ENCODE results near the gene CCDC88C.
A peak's percentile ranks its signal among the peaks of the same experiment; 100 is the strongest.

CCDC88C gene

DNA sequence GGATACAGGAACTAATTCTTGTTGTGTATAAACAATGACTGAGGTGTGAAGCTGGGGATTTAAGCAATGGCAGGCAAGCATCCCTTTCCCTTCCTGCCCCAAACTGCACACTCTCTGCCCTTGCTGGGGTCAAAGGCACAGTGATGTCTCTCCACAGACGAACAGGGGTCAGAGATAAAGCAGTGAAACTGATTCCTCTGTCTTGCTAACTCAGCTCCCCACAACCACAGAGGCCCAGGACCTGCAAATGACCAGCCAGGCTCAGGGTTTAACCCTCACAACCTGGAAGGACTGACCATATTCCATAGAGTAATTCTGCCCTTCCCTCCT is 67.2 kb downstream of the CCDC88C start:
- Mint-ChIP-seq H3K4me3 (peak overlapping the region; percentile 87), H3K27ac (peak overlapping the region; percentile 100), H3K9me3 (no peaks in the 10 kb centered on the region), H3K4me1 (ENCODE audit: low read depth) (peaks cover 81% of the 10 kb centered on the region), H3K27me3 (ENCODE audit: low read depth) (no peaks in the 10 kb centered on the region), H3K36me3 (ENCODE audit: low read depth) (peaks cover 29% of the 10 kb centered on the region)

DNA sequence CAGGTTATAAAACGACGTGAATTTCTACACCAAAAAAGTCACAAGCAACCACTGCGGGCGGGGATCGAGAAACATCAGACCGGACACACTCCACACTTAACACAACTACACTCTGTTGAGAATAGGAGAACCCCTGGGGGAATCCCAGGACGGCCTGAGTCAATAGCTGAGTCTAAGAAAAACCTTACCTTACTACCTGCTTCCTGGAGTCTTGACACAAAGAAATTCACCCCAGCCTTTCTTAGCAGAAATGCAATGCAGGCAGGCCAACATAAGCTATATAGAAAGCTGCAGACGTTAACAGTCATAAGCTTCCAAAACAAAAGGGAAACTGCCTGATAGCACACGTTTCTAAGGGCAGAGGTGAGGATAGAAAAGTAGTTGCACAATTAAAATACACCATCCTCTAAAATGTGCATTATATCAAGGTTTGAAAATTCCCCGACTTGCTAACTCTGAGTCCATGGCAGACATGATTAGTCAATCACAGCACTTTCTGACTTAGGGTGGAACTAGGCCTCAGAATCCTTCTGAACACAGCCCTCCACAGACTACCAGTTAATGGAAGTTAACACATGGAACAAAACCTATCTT is 68.0 kb downstream of the CCDC88C start:
- Mint-ChIP-seq H3K4me1 (ENCODE audit: low read depth) (peaks cover 73% of the 10 kb centered on the region), H3K27ac (peak overlapping the region; percentile 100), H3K9me3 (no peaks in the 10 kb centered on the region), H3K4me3 (peak overlapping the region; percentile 52), H3K36me3 (ENCODE audit: low read depth) (peaks cover 27% of the 10 kb centered on the region), H3K27me3 (ENCODE audit: low read depth) (no peaks in the 10 kb centered on the region)

GRCh38 chr14:91348845-91349465 is 68.7 kb downstream of the CCDC88C start:
- H3K36me3 Mint-ChIP-seq (ENCODE audit: low read depth) = peaks cover 24% of the 10 kb centered on the region
- no peaks in the 10 kb centered on the region for H3K27me3 Mint-ChIP-seq (ENCODE audit: low read depth)
- peak overlapping the region; percentile 52 for H3K4me3 Mint-ChIP-seq
- H3K4me1 Mint-ChIP-seq (ENCODE audit: low read depth) = peaks cover 70% of the 10 kb centered on the region
- H3K9me3 Mint-ChIP-seq = no peaks in the 10 kb centered on the region
- H3K27ac Mint-ChIP-seq = peak overlapping the region; percentile 100

GRCh38 chr14:91346838-91347173 is 70.8 kb downstream of the CCDC88C start:
- Mint-ChIP-seq H3K36me3 (ENCODE audit: low read depth) (peaks cover 27% of the 10 kb centered on the region), H3K4me1 (ENCODE audit: low read depth) (peaks cover 53% of the 10 kb centered on the region), H3K9me3 (no peaks in the 10 kb centered on the region), H3K4me3 (no peak overlapping the region), H3K27me3 (ENCODE audit: low read depth) (no peaks in the 10 kb centered on the region), H3K27ac (peak overlapping the region; percentile 68)

DNA sequence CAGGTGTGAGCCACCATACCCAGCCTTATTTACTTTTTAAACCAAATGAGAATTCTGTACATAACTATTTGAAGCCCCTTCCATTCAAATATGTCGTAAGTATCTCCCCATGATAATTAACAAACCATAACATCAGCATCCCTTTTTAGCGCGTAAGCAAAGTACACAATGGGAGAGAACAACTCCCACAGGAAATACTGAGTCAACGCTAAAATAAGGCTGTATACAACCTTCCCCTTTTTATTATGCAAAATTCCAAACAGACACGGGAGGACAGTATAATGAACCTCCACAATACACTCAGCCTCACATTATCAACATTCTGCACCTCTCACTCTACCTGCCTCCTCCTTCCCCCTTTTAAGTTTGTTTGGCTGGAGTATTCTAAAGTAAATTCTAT is 73.5 kb downstream of the CCDC88C start:
- peaks cover 43% of the 10 kb centered on the region for H3K36me3 Mint-ChIP-seq (ENCODE audit: low read depth)
- H3K27ac Mint-ChIP-seq = peak overlapping the region; percentile 17
- H3K4me1 Mint-ChIP-seq (ENCODE audit: low read depth) = peaks cover 27% of the 10 kb centered on the region
- H3K27me3 Mint-ChIP-seq (ENCODE audit: low read depth) = no peaks in the 10 kb centered on the region
- no peak overlapping the region for H3K4me3 Mint-ChIP-seq
- no peaks in the 10 kb centered on the region for H3K9me3 Mint-ChIP-seq

DNA sequence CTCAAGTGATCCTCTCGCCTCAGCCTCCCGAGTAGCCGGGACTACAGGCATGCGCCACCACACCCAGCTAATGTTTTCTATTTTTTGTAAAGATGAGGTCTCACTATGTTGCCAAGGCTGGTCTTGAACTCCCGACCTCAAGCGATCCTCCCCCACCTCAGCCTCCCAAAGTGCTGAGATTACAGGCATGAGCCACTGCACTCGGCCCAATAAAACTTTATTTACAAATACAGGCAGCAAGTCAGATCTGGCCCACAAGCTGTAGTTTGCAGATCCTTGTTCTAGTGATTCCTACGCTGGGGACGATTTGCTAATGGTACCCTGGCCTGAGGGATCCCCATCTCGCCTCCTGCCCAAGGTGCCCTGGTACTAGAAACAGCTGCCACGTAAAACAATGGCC is 74.6 kb downstream of the CCDC88C start:
- Mint-ChIP-seq H3K4me1 (ENCODE audit: low read depth) (peaks cover 18% of the 10 kb centered on the region), H3K36me3 (ENCODE audit: low read depth) (peaks cover 45% of the 10 kb centered on the region), H3K27me3 (ENCODE audit: low read depth) (no peaks in the 10 kb centered on the region), H3K9me3 (no peaks in the 10 kb centered on the region), H3K4me3 (no peak overlapping the region), H3K27ac (no peak overlapping the region)

DNA sequence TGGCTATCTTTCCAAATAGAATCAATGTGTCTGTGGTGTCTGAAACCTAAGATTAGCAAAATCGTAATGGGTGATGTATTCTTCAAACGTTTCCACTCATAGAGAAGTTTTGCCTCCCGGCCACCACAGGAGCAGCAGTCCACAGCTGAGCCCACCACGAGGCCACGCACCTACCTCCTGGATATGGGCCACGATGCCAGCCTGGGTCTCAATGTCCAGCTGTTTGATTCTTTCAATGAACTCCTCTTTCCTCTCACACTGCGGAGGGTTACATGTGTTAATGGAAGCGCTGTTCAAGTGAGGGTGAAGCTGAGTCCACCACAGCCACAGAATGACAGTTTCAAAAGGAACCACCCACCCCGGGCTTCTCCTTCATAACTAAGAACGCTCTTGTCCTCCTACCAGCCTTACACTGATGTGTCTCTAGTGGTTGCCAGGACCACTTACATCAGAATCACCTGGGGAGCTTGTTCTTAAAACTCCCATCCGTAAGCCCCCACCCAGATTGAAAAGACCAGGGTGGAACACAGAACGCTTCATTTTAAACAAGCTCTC is 75.3 kb downstream of the CCDC88C start:
- H3K27ac Mint-ChIP-seq = no peak overlapping the region
- no peaks in the 10 kb centered on the region for H3K9me3 Mint-ChIP-seq
- H3K36me3 Mint-ChIP-seq (ENCODE audit: low read depth) = peaks cover 45% of the 10 kb centered on the region
- H3K4me3 Mint-ChIP-seq = no peak overlapping the region
- H3K27me3 Mint-ChIP-seq (ENCODE audit: low read depth) = no peaks in the 10 kb centered on the region
- peaks cover 18% of the 10 kb centered on the region for H3K4me1 Mint-ChIP-seq (ENCODE audit: low read depth)

GRCh38 chr14:91341751-91342154 is 75.9 kb downstream of the CCDC88C start:
- H3K4me3 Mint-ChIP-seq = no peak overlapping the region
- H3K36me3 Mint-ChIP-seq (ENCODE audit: low read depth) = peaks cover 39% of the 10 kb centered on the region
- no peaks in the 10 kb centered on the region for H3K27me3 Mint-ChIP-seq (ENCODE audit: low read depth)
- H3K27ac Mint-ChIP-seq = no peak overlapping the region
- no peaks in the 10 kb centered on the region for H3K9me3 Mint-ChIP-seq
- H3K4me1 Mint-ChIP-seq (ENCODE audit: low read depth) = peaks cover 13% of the 10 kb centered on the region

- Mint-ChIP-seq H3K9me3 (no peaks in the 10 kb centered on the region), H3K27me3 (ENCODE audit: low read depth) (no peaks in the 10 kb centered on the region), H3K27ac (no peak overlapping the region), H3K4me1 (ENCODE audit: low read depth) (peaks cover 12% of the 10 kb centered on the region), H3K36me3 (ENCODE audit: low read depth) (peaks cover 37% of the 10 kb centered on the region), H3K4me3 (no peak overlapping the region)
Measured at GRCh38 chr14:91341334-91341733, 76.3 kb downstream of the CCDC88C start.

GRCh38 chr14:91339671-91340369 is 77.8 kb downstream of the CCDC88C start:
- H3K27ac Mint-ChIP-seq = no peak overlapping the region
- no peak overlapping the region for H3K4me3 Mint-ChIP-seq
- H3K36me3 Mint-ChIP-seq (ENCODE audit: low read depth) = peaks cover 41% of the 10 kb centered on the region
- no peaks in the 10 kb centered on the region for H3K9me3 Mint-ChIP-seq
- no peaks in the 10 kb centered on the region for H3K27me3 Mint-ChIP-seq (ENCODE audit: low read depth)
- peaks cover 15% of the 10 kb centered on the region for H3K4me1 Mint-ChIP-seq (ENCODE audit: low read depth)

- no peak overlapping the region for H3K4me3 Mint-ChIP-seq
- H3K27ac Mint-ChIP-seq = no peak overlapping the region
- H3K36me3 Mint-ChIP-seq (ENCODE audit: low read depth) = peaks cover 39% of the 10 kb centered on the region
- peaks cover 15% of the 10 kb centered on the region for H3K4me1 Mint-ChIP-seq (ENCODE audit: low read depth)
- H3K27me3 Mint-ChIP-seq (ENCODE audit: low read depth) = no peaks in the 10 kb centered on the region
- H3K9me3 Mint-ChIP-seq = no peaks in the 10 kb centered on the region
Measured at GRCh38 chr14:91339076-91339475, 78.5 kb downstream of the CCDC88C start.

GRCh38 chr14:91338379-91338778 is 79.2 kb downstream of the CCDC88C start:
- Mint-ChIP-seq H3K4me3 (no peak overlapping the region), H3K27me3 (ENCODE audit: low read depth) (no peaks in the 10 kb centered on the region), H3K27ac (no peak overlapping the region), H3K9me3 (no peaks in the 10 kb centered on the region), H3K36me3 (ENCODE audit: low read depth) (peaks cover 42% of the 10 kb centered on the region), H3K4me1 (ENCODE audit: low read depth) (peaks cover 11% of the 10 kb centered on the region)

DNA sequence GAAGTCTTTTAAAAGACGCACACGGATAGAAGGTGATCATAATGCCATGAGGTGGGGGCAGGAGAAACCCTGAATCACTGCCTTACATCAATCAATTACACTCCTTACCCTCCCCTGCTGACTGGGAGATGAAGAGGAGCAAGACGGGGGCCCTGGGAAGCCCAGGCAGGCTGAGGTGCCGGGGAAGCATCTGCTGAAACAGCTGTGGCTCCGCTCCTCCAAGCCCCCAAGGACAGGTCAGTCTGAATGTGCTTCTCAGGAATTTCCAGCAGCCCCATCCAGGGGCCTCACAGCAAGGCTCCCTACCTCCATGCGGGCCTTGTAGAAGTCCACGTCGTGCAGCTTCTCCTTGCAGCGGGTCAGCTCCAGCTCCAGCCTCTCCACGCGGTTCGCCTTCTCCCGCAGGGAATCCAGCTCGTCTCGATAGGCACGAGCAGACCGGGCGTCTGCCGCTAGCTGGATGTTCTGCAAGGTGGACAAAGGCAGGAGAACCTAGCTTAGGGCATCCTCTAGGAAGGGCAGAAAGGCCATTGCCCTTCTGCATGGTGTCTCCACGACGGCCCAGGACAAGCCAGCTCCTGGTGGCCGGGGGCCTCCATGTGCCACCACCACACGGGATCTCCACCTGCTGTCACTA is 79.8 kb downstream of the CCDC88C start:
- Mint-ChIP-seq H3K36me3 (ENCODE audit: low read depth) (peaks cover 44% of the 10 kb centered on the region), H3K27ac (no peak overlapping the region), H3K9me3 (no peaks in the 10 kb centered on the region), H3K4me1 (ENCODE audit: low read depth) (peaks cover 17% of the 10 kb centered on the region), H3K4me3 (no peak overlapping the region), H3K27me3 (ENCODE audit: low read depth) (no peaks in the 10 kb centered on the region)

GRCh38 chr14:91336093-91336450 is 81.5 kb downstream of the CCDC88C start:
- H3K27ac Mint-ChIP-seq = no peak overlapping the region
- H3K4me1 Mint-ChIP-seq (ENCODE audit: low read depth) = peaks cover 33% of the 10 kb centered on the region
- peaks cover 47% of the 10 kb centered on the region for H3K36me3 Mint-ChIP-seq (ENCODE audit: low read depth)
- H3K4me3 Mint-ChIP-seq = no peak overlapping the region
- no peaks in the 10 kb centered on the region for H3K27me3 Mint-ChIP-seq (ENCODE audit: low read depth)
- H3K9me3 Mint-ChIP-seq = no peaks in the 10 kb centered on the region
